SK-N-MC (cell line): ENCODE results near the gene ATF7IP.
"Not testable (repeated sequence)": the region's sequence is repeated elsewhere in the genome, so short reads cannot be mapped to it uniquely, and the experiment has no call there.

Source experiments
- DNase-seq: peaks from one replicate; pipeline ENCODE4 v3.0.0-alpha.2; 2011; ENCODE audit warnings: low read depth, low spot score
- H3K27ac ChIP-seq: fragments of 200-600 bp; sonication (generic); 2 replicates; pipeline ENCODE4 v1.5.1; 2016; ENCODE audit warnings: mixed run types
- H3K36me3 ChIP-seq: fragments of 200-600 bp; sonication (generic); 2 replicates; pipeline ENCODE4 v1.6.1; 2017; ENCODE audit warnings: antibody characterized with exemption, low read length, mixed read lengths; ENCODE audit not compliant: insufficient read depth
- H3K4me3 ChIP-seq: fragments of 200-600 bp; sonication (generic); 2 replicates; pipeline ENCODE4 v1.5.1; 2016
- H3K9ac ChIP-seq: fragments of 200-600 bp; sonication (generic); 2 replicates; pipeline ENCODE4 v1.8.0; 2017; ENCODE audit warnings: mixed run types, mixed read lengths; ENCODE audit not compliant: insufficient read length
- H3K9me3 ChIP-seq: fragments of 200-600 bp; sonication (generic); 2 replicates; pipeline ENCODE4 v1.6.1; 2017; ENCODE audit warnings: low read depth, mild to moderate bottlenecking, antibody characterized with exemption, low read length, moderate library complexity, mixed read lengths
- EZH2 ChIP-seq: fragments of 200-600 bp; sonication (generic); IDR thresholded peaks from one replicate; pipeline ENCODE4 v1.6.1; 2017; ENCODE audit warnings: antibody characterized with exemption
- FOXP2 ChIP-seq: optimal IDR thresholded peaks from 2 replicates; pipeline ENCODE3; 2011; ENCODE audit warnings: mild to moderate bottlenecking, moderate library complexity; ENCODE audit not compliant: insufficient read depth; ENCODE audit errors: extremely low read length, control extremely low read depth
- POLR2AphosphoS5 ChIP-seq: IDR thresholded peaks from 2 replicates; pipeline ENCODE4 v1.6.1; 2012; ENCODE audit warnings: mild to moderate bottlenecking, low read depth, low read length, borderline replicate concordance

Gene ATF7IP

DNA sequence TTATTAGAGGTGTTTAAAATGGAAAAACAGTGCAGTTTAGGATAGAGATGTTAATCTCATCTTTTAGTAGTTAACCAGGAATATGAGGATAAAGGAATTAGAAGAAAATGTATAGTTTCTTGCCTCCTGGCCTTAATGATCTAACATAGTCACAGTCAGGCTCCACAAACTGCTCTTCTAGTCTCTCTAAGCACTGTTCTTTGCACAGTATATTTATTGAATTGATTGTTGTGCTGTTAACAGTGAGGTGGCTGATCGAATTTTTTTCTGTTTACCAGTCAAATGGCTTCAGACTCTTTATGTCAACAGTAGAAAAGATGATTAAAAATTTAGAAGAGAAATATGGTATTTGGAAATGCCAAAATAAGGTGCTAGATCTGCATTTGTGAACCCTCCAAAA lies 37.8 kb downstream of the ATF7IP start:
- Histone ChIP-seq H3K27ac (peak overlapping the region; percentile 96), H3K9ac (peak overlapping the region; percentile 63), H3K9me3 (peaks cover 21% of the 10 kb centered on the region; the same call in 1 of the 2 replicates), H3K36me3 (peaks cover 31% of the 10 kb centered on the region), H3K4me3 (peak overlapping the region; percentile 75)
- TF ChIP-seq POLR2AphosphoS5, result no peak
- no peak for TF ChIP-seq EZH2
- TF ChIP-seq FOXP2, result no peak
- no peak for DNase-seq

- peaks cover 33% of the 10 kb centered on the region for H3K36me3 ChIP-seq
- TF ChIP-seq FOXP2 (no peak), POLR2AphosphoS5 (no peak; the same call in none of the 2 replicates), EZH2 (no peak)
- peaks cover 26% of the 10 kb centered on the region; the same call in 1 of the 2 replicates for H3K9me3 ChIP-seq
- peak overlapping the region; percentile 63 for H3K9ac ChIP-seq
- peak overlapping the region; percentile 96 for H3K27ac ChIP-seq
- peak overlapping the region; percentile 75 for H3K4me3 ChIP-seq
- peak; percentile 98 for DNase-seq
Measured at GRCh38 chr12:14403711-14404196, 38.3 kb downstream of the ATF7IP start.

DNA sequence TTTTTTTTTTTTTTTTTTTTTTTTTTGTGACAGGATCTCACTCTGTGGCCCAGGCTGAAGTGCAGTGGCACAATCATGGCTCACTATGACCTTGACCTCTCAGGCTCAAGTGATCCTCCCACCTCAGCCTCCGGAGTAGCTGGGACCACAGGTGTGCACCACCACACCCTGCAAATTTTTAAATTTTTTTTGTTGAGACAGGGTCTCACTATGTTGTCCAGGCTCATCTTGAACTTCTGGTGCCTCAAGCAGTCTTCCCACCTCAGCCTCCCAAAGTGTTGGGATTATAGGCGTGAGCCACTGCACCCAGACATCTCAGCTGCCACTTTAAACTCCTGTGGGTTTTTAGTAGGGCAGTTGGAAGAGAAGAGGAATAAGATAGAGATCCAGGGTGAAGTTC lies 39.9 kb downstream of the ATF7IP start:
- H3K9ac ChIP-seq, H3K27ac ChIP-seq, DNase-seq, H3K4me3 ChIP-seq: not testable (repeated sequence)
- peaks cover 25% of the 10 kb centered on the region; the same call in 1 of the 2 replicates for H3K9me3 ChIP-seq
- H3K36me3 ChIP-seq, result peaks cover 25% of the 10 kb centered on the region

DNA sequence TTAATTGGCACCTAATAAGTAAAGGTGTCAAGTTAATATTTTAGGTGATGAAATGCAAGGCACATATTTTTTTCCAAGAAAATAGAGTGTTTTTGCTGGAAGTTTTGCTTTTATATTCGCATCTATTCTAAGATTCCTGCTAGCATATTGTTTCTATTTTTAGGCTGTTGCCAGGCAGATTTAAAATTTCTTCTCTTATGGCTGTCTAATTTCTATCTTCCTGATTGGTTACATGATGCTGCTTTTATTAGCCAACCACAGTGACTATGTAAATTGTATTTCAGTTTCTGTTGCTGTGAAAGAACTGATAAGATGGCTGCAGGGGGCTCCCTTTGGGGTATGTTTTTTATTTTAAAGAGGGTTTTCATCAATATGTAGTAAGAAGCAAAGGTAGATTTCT lies 42.7 kb downstream of the ATF7IP start:
- no peak overlapping the region for H3K9ac ChIP-seq
- no peak for DNase-seq
- no peak overlapping the region for H3K4me3 ChIP-seq
- no peak overlapping the region for H3K27ac ChIP-seq
- H3K9me3 ChIP-seq, result peaks cover 26% of the 10 kb centered on the region; the same call in 1 of the 2 replicates
- H3K36me3 ChIP-seq, result peaks cover 27% of the 10 kb centered on the region
- TF ChIP-seq EZH2, result no peak
- TF ChIP-seq POLR2AphosphoS5, result no peak
- no peak for TF ChIP-seq FOXP2

DNA sequence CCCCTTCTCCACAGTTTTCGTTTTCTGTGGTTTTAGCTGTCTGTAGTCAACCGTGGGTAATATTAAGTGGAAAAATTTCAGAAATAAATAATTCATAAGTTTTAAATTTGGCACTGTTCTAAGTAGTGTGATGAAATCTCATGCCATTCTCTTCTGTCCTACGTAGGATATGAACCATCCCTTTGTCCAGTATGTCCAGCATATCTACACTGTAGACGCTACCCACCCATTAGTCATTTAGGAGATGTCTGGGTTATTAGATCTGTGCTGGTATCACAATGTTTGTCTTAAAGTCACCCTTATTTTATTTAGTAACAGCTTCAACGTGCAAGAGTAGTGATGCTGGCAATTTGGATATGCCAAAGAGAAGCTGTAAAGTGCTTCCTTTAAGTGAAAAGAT lies 44.7 kb downstream of the ATF7IP start:
- TF ChIP-seq POLR2AphosphoS5 (no peak), FOXP2 (no peak), EZH2 (no peak)
- no peak overlapping the region for H3K4me3 ChIP-seq
- no peak overlapping the region for H3K27ac ChIP-seq

DNA sequence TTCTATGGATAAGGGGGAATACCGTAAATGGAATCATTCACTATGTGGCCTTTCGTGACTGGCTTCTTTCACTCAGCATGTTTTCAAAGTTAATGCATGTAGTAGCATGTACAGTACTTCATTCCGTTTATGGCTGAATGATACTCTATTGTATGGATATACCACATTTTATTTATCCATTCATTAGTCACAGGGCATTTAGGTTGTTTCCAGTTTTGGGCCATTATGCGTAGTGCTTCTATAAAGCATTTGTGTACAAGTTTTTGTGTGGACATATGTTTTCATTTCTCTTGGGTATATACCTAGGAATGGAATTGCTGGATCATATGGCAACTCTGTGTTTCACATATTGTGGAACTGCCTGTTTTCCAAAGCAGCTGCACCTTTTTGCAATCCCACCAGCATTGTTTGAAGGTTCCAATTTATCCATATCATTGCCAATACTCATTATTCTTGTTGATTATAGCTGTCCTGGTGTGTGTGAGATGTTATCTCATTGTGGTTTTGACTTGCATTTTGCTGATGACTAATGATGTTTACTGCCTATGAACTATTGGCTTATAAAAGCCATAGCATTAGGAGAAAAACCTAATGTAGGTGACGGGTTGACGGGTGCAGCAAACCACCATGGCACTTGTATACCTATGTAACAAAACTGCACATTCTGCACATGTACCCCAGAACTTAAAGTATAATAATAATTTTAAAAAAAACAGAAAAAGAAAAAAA lies 45.5 kb downstream of the ATF7IP start:
- H3K36me3 ChIP-seq, result peaks cover 28% of the 10 kb centered on the region
- no peak overlapping the region for H3K27ac ChIP-seq
- H3K4me3 ChIP-seq, result no peak overlapping the region
- no peak for TF ChIP-seq EZH2
- no peak for TF ChIP-seq FOXP2
- no peak for TF ChIP-seq POLR2AphosphoS5
- DNase-seq, result no peak
- no peak overlapping the region for H3K9ac ChIP-seq
- H3K9me3 ChIP-seq, result peaks cover 34% of the 10 kb centered on the region; the same call in 1 of the 2 replicates

More for the DNA sequence above, 44.7 kb downstream of the ATF7IP start:
- Histone ChIP-seq H3K36me3 (peaks cover 28% of the 10 kb centered on the region), H3K9me3 (peaks cover 33% of the 10 kb centered on the region; the same call in 1 of the 2 replicates), H3K9ac (no peak overlapping the region)
- DNase-seq, result no peak

DNA sequence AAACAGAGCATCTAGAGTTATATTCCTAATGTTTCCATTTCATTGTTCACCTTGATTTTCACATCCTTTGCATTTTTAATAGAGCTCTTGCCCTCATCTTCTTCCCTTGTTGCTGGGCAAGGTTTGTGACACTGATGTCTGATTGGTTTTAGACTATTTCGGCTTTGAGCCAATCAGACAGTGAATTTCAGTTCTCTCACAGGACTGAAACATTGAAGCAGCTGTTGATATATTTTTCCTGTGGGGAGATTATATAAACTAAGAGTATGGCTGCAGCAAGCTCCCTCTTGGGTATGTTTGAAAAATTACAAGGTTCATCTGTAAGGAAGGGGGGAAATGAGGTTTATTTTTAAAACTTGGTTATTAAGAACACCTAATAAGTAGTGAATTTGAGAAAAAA lies 51.2 kb downstream of the ATF7IP start:
- peaks cover 32% of the 10 kb centered on the region for H3K36me3 ChIP-seq
- peaks cover 27% of the 10 kb centered on the region; the same call in 1 of the 2 replicates for H3K9me3 ChIP-seq
- H3K9ac ChIP-seq, result no peak overlapping the region
- no peak overlapping the region for H3K27ac ChIP-seq
- no peak overlapping the region for H3K4me3 ChIP-seq
- no peak for TF ChIP-seq EZH2
- no peak for TF ChIP-seq POLR2AphosphoS5
- TF ChIP-seq FOXP2, result no peak
- DNase-seq, result no peak

DNA sequence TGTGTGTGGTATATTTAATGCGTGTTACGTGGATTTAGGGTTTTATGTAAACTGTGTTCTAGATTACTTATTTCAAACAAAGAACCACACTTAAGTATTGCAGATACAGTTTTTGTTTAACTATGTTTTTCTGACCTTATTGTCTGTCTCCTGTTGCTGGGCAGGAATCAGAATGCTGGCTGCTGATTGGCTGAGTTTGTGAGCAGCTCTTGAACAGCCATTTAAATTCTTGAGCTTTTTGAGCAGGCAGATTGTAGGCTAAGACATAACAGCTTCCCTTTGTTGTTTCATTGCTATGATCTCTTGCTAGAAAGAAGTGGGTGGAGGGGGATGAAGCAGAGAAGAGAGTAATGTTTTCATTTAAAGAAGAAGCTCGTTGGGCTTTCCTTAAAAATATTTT lies 52.2 kb downstream of the ATF7IP start:
- Histone ChIP-seq H3K36me3 (peaks cover 35% of the 10 kb centered on the region), H3K4me3 (no peak overlapping the region), H3K9me3 (peaks cover 26% of the 10 kb centered on the region), H3K9ac (no peak overlapping the region), H3K27ac (no peak overlapping the region)
- DNase-seq, result no peak
- TF ChIP-seq POLR2AphosphoS5, result no peak
- TF ChIP-seq EZH2, result no peak
- no peak for TF ChIP-seq FOXP2

DNA sequence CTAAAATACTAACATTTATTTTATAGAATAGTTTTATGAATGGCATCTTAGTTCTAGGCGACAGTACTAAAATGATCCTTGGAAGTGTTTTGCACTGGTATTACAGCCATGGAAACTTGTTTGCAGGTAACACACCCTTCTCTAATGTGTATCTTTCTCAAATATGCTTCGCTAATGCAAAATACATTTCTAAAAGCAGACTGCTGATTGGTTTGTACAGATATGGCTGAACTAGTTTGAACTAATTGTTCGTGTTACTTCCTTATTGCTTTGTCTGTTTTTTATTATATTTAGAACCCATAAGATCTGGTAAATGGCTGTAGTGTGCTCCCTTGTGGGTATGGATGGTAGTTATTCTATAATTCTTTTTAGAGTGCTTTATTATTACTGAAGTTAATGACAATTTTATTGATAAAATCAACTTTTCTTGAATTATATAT lies 53.0 kb downstream of the ATF7IP start:
- Histone ChIP-seq H3K9me3 (peaks cover 26% of the 10 kb centered on the region), H3K36me3 (peaks cover 33% of the 10 kb centered on the region), H3K9ac (no peak overlapping the region), H3K4me3 (no peak overlapping the region), H3K27ac (no peak overlapping the region)
- TF ChIP-seq FOXP2, result no peak
- no peak for TF ChIP-seq POLR2AphosphoS5
- no peak for DNase-seq
